ENCODE data around the gene POU2F3. TPM values are rescaled to one million over a fixed set of nuclear protein-coding genes. Genes with fewer than 3 reads are reported as not detected.

POU2F3 gene
- total and polyA plus RNA-seq, 2 of the 8 experiments (the other 6 are each of a cell fraction or from before 2014, with no cell fraction given): 1.0 to 2.1 TPM

GRCh38 chr11:120224361-120224760, 15.6 kb upstream of the POU2F3 start (continued):
- TF ChIP-seq CHD7 (IDR thresholded peaks at IDR 0.05; ENCODE audit: insufficient replicate concordance, low read length) (no peak), TBP (IDR thresholded peaks at IDR 0.05; ENCODE audit: low read depth, low read length) (no peak), SIRT6 (IDR thresholded peaks at IDR 0.05; ENCODE audit: low read length) (no peak)
